GM10248 (cell line): ENCODE data around the gene HSPB2.

Experiments used
- CTCF ChIA-PET: fragments of 300-600 bp; sonication (Branson Sonifier 250); formaldehyde crosslinking; extraction: SDS; loops from one replicate; lab custom pipeline; 2021; ENCODE audit warnings: antibody characterized with exemption; lab: Yijun Ruan, JAX
- POLR2A ChIA-PET: fragments of 350-650 bp; sonication (Branson Sonifier 250); formaldehyde crosslinking; extraction: SDS; loops from one replicate; lab custom pipeline; 2020; ENCODE audit warnings: antibody characterized with exemption; lab: Yijun Ruan, JAX
- DNase-seq: peaks from one replicate; pipeline ENCODE4 v3.0.0; 2012; ENCODE audit errors: extremely low spot score
- CTCF ChIP-seq: IDR thresholded peaks from 2 replicates; pipeline ENCODE4 v1.5.1; 2012; ENCODE audit warnings: mild to moderate bottlenecking, low read depth; ENCODE audit errors: extremely low read depth, missing control alignments, control extremely low read depth

Gene HSPB2

DNA sequence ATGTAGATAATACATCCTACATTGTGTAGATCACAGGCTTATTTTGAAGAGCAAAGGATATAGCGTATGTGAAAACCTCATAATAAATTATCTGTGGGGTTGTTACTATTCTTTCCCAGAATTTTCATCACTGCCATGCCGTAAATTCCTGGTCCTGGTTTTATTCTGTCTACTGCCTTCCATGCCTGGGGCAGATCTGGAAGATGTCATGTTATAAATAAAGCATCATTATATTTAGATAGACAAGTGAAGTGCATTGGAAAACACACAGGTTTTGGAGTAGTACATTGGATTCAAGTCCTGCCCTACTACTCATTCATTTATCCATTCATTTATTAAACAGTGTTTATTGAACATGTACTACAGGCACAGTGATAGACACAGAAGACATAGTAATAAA is 8.4 kb downstream of the HSPB2 start:
- DNase-seq = no peak
- TF ChIP-seq CTCF = no peak
- ChIA-PET POLR2A (no interaction called here), CTCF (interaction anchor here (0.8 to 1.0 kb wide), 3 partner anchors 9 to 61 kb away, joined by 3 read pairs; partner anchors contain the start of gene CRYAB)

DNA sequence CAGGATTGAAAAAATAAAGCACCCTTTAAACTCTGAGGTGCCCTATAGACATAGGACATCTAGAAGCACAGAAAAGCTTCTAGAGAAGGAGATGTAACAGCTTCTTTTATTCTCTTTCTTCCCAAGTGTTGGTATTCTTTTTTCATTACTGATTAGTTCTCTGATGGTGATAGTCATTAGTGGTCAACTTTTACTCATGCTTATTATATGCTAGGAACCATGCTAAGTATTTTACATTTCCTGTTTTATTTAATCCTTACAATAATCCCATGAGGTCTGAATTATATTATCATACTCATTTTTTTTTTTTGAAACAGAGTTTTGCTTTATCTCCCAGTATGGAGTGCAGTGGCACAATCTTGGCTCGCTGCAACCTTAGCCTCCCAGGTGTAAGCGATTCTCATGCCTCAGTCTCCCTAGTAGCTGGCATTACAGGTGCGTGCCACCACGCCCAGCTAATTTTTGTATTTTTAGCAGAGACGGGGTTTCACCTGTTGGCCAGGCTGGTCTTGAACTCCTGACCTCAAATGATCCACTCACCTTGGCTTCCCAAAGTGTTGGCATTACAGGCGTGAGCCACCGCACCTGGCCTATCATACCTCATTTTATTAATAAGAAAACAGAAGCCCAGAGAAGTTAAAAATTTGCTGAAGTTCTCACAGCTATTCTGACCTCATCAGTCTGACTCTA is 9.2 kb downstream of the HSPB2 start:
- DNase-seq = no peak
- ChIA-PET POLR2A (no interaction called here), CTCF (interaction anchor here (0.9 kb wide), 1 partner anchor 10 kb away, joined by 3 read pairs; no protein-coding TSS in a partner anchor)
- no peak for TF ChIP-seq CTCF

DNA sequence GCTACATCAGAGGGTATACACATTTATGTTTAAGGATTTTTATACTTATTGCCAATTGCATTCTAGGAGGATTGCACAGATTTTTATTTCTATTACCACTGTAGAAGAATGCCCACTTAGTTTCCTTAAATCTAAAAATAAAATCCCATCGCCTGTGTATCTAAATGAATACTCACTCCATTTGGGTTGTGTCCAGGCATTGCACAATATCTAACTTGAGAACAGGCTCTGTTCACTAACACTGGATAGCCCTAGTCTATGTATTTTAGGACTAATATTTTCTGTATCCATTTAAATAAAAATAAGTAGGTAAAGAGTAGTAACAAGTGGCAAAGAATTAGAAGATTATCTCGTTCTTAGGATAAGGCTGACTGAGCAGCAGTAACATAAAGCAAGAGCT is 10.3 kb downstream of the HSPB2 start:
- ChIA-PET CTCF (interaction anchor here (1.5 kb wide), 1 partner anchor 9 kb away, joined by 5 read pairs; no protein-coding TSS in a partner anchor), POLR2A (no interaction called here)
- TF ChIP-seq CTCF = no peak
- DNase-seq = no peak

GRCh38 chr11:111923351-111923788 is 10.8 kb downstream of the HSPB2 start:
- ChIA-PET CTCF (interaction anchor here (1.5 kb wide), 1 partner anchor 8 kb away, joined by 5 read pairs; no protein-coding TSS in a partner anchor), POLR2A (no interaction called here)
- TF ChIP-seq CTCF = no peak
- DNase-seq = no peak

DNA sequence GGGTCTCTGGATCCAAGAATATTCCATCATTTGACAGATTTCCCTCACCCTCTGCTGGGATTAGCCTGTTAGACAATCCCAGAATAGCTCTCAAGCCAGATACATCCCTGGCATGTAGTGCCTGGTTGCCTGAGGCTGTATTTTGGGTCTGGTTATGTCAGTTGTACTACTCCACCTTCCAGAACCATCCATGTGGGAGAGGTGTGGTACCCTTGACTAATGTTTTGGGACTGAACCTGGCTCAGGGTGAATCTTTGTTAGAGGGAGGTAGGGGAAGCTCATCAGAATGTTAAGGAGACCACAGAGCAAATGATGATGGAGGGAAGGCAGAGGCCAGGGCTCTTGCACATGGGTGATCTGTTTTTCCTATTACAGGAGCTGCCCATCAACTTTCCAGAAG is 11.4 kb downstream of the HSPB2 start:
- no peak for DNase-seq
- ChIA-PET CTCF (interaction anchor here (0.7 to 3.4 kb wide), 3 partner anchors 8 to 58 kb away, joined by 3 to 16 read pairs (median 5); no protein-coding TSS in a partner anchor), POLR2A (no interaction called here)
- TF ChIP-seq CTCF = no peak

- POLR2A ChIA-PET = interaction anchor here (1.3 kb wide), 2 partner anchors 13 to 77 kb away, joined by 3 to 4 read pairs; no protein-coding TSS in a partner anchor
- TF ChIP-seq CTCF = no peak
- CTCF ChIA-PET = interaction anchor here (0.8 to 3.4 kb wide), 12 partner anchors 8 to 360 kb away, joined by 3 to 25 read pairs (median 4); partner anchors contain the start of genes ALG9 and C11orf52
- DNase-seq = no peak
These were observed 13.4 kb downstream of the HSPB2 start for GRCh38 chr11:111925953-111926352.
